Spinal cord (tissue), 10 donors: ENCODE data around the gene PSMD5. TPM values are rescaled to one million over a fixed set of nuclear protein-coding genes. Genes with fewer than 3 reads are reported as not detected.

Experiments
- DNase-seq, 6 donors: peaks; one replicate each; pipeline versions ENCODE4 v3.0.0 to v3.0.0-alpha.2; 2013 to 2015; ENCODE audit warnings: low spot score in 6 of 6, low read depth in 4 of 6
- H3K27ac ChIP-seq: one replicate; pipeline ENCODE4 v1.5.1; 2013; ENCODE audit warnings: low read depth, low read length, control low read depth
- H3K27me3 ChIP-seq: one replicate; pipeline ENCODE4 v1.6.1; 2013; ENCODE audit warnings: low read length; ENCODE audit not compliant: control insufficient read depth, insufficient read depth
- H3K36me3 ChIP-seq: one replicate; pipeline ENCODE4 v1.6.1; 2013; ENCODE audit warnings: low read length; ENCODE audit not compliant: control insufficient read depth, insufficient read depth
- H3K4me1 ChIP-seq: one replicate; pipeline ENCODE4 v1.6.1; 2013; ENCODE audit warnings: low read length; ENCODE audit not compliant: control insufficient read depth, insufficient read depth
- H3K4me3 ChIP-seq: one replicate; pipeline ENCODE4 v1.5.1; 2013; ENCODE audit warnings: low read depth, low read length, control low read depth
- H3K9me3 ChIP-seq: one replicate; pipeline ENCODE4 v1.6.1; 2013; ENCODE audit warnings: low read length; ENCODE audit not compliant: control insufficient read depth, insufficient read depth
- WGBS: methylation state at CpG from one replicate; pipeline ENCODE4 v1.1.5; 2013; ENCODE audit warnings: missing lambda C conversion rate; ENCODE audit not compliant: insufficient coverage; 5-methylcytosine and 5-hydroxymethylcytosine counted together
- polyA plus RNA-seq, 2 donors: library from polyadenylated mRNA; unstranded; fragments of 120-200 nt; gene quantifications; one replicate each; pipeline ENCODE4 v1.2.1, GENCODE V29; 2013; ENCODE audit not compliant: insufficient read length in 2 of 2
- total RNA-seq, 2 donors: library from RNA; depleted of rRNA in 1 of 2; stranded (reverse); fragments of 120-200 nt in 1 of 2; fragments of >200 nt in 1 of 2; gene quantifications; one replicate each; pipeline versions ENCODE4 v1.2.3 to v1.2.4, GENCODE V29; 2013 to 2014
- donor health status: healthy.

Gene PSMD5
- total and polyA plus RNA-seq, 4 donors = 21.0 to 32.0 (median 24.9) TPM

- no peaks in the 10 kb centered on the region for H3K4me1 ChIP-seq
- no peak overlapping the region for H3K27ac ChIP-seq
- H3K27me3 ChIP-seq = no peaks in the 10 kb centered on the region
- no peak overlapping the region for H3K4me3 ChIP-seq
- 94% methylated on average over 4 of the region's 4 CpGs for WGBS
- DNase-seq = no peak
- peaks cover 28% of the 10 kb centered on the region for H3K36me3 ChIP-seq
- H3K9me3 ChIP-seq = no peaks in the 10 kb centered on the region
Observed at GRCh38 chr9:120774719-120775118, 68.0 kb downstream of the PSMD5 start.

- no peak overlapping the region for H3K27ac ChIP-seq
- peaks cover 34% of the 10 kb centered on the region for H3K36me3 ChIP-seq
- WGBS = 100% methylated on average over 1 of the region's 3 CpGs
- DNase-seq = no peak
- no peak overlapping the region for H3K4me3 ChIP-seq
- no peaks in the 10 kb centered on the region for H3K9me3 ChIP-seq
- H3K4me1 ChIP-seq = no peaks in the 10 kb centered on the region
- H3K27me3 ChIP-seq = no peaks in the 10 kb centered on the region
Observed at GRCh38 chr9:120773256-120773655, 69.5 kb downstream of the PSMD5 start.

- Histone ChIP-seq H3K9me3 (no peaks in the 10 kb centered on the region), H3K27me3 (no peaks in the 10 kb centered on the region), H3K4me1 (no peaks in the 10 kb centered on the region), H3K36me3 (peaks cover 40% of the 10 kb centered on the region), H3K27ac (no peak overlapping the region), H3K4me3 (no peak overlapping the region)
- 100% methylated on average over 1 of the region's 4 CpGs for WGBS
- no peak for DNase-seq
Observed at GRCh38 chr9:120770931-120771330, 71.8 kb downstream of the PSMD5 start.

- no peak for DNase-seq
- Histone ChIP-seq H3K36me3 (peaks cover 43% of the 10 kb centered on the region), H3K27me3 (no peaks in the 10 kb centered on the region), H3K4me3 (no peak overlapping the region), H3K9me3 (no peaks in the 10 kb centered on the region), H3K27ac (no peak overlapping the region), H3K4me1 (no peaks in the 10 kb centered on the region)
- 100% methylated on average over 1 of the region's 1 CpG for WGBS
Observed at GRCh38 chr9:120768886-120769285, 73.8 kb downstream of the PSMD5 start.

- Histone ChIP-seq H3K4me1 (no peaks in the 10 kb centered on the region), H3K4me3 (no peak overlapping the region), H3K36me3 (peaks cover 44% of the 10 kb centered on the region), H3K27me3 (no peaks in the 10 kb centered on the region), H3K27ac (no peak overlapping the region), H3K9me3 (no peaks in the 10 kb centered on the region)
- DNase-seq = no peak
- WGBS = 93% methylated on average over 3 of the region's 4 CpGs
Observed at GRCh38 chr9:120768247-120768646, 74.5 kb downstream of the PSMD5 start.

- no peak overlapping the region for H3K27ac ChIP-seq
- H3K9me3 ChIP-seq = no peaks in the 10 kb centered on the region
- H3K36me3 ChIP-seq = peaks cover 49% of the 10 kb centered on the region
- WGBS = 93% methylated on average over 3 of the region's 3 CpGs
- DNase-seq = no peak
- no peaks in the 10 kb centered on the region for H3K27me3 ChIP-seq
- H3K4me1 ChIP-seq = no peaks in the 10 kb centered on the region
- H3K4me3 ChIP-seq = no peak overlapping the region
Observed at GRCh38 chr9:120767451-120767850, 75.3 kb downstream of the PSMD5 start.

Other genes with a start within 250 kb of the PSMD5 start
- 10 to 100 TPM; 29.0 to 61.0 TPM for gene MEGF9, start 128.5 kb downstream of the PSMD5 start, total RNA-seq
- gene MEGF9, start 128.5 kb downstream of the PSMD5 start, polyA plus RNA-seq = 10 to 100 TPM; 40.0 to 45.6 TPM
- gene FBXW2, start 49.5 kb downstream of the PSMD5 start, total RNA-seq = 10 to 100 TPM; 34.7 to 47.6 TPM
- 10 to 100 TPM; 48.4 to 50.0 TPM for gene FBXW2, start 49.5 kb downstream of the PSMD5 start, polyA plus RNA-seq
- gene PHF19, start 34.3 kb upstream of the PSMD5 start, total RNA-seq = 10 to 100 TPM; 13.6 to 27.5 TPM
- gene PHF19, start 34.3 kb upstream of the PSMD5 start, polyA plus RNA-seq = 10 to 100 TPM; 35.7 to 42.6 TPM
- gene TRAF1, start 83.9 kb upstream of the PSMD5 start, total RNA-seq = 1 to 10 TPM; 3.5 to 5.4 TPM
- 1 to 10 TPM; 5.5 to 6.8 TPM for gene TRAF1, start 83.9 kb upstream of the PSMD5 start, polyA plus RNA-seq
- gene C5, start 207.4 kb upstream of the PSMD5 start, total RNA-seq = 1 to 10 TPM; 9.1 to 9.7 TPM
- gene C5, start 207.4 kb upstream of the PSMD5 start, polyA plus RNA-seq = 1 to 10 TPM; 4.5 to 5.7 TPM
- gene CNTRL, start 232.0 kb upstream of the PSMD5 start, total RNA-seq = 10 to 100 TPM; 17.2 to 24.6 TPM
- gene CNTRL, start 232.0 kb upstream of the PSMD5 start, polyA plus RNA-seq = 10 to 100 TPM; 18.7 to 22.5 TPM